HepG2 (cell line): ENCODE results near the gene ZMYM4. TPM values are rescaled to one million over a fixed set of nuclear protein-coding genes. Genes with fewer than 3 reads are reported as not detected.
A peak's percentile ranks its signal among the peaks of the same experiment; 100 is the strongest.

Experiments used
- ATAC-seq: fragments of 200-7000 bp; cut with Tn5 transposase; 3 replicates; pipeline ENCODE4 v1.9.1; 2020; ENCODE audit warnings: mild to moderate bottlenecking, moderate library complexity
- Bru-seq: library from RNA; stranded (reverse); fragments of 400-500 nt; gene quantifications from one replicate; lab custom pipeline; 2021; lab: Mats Ljungman, UMichigan
- BruChase-seq, 2 experiments: library from RNA; stranded (reverse); fragments of 400-500 nt; gene quantifications; one replicate each; lab custom pipeline; 2021; lab: Mats Ljungman, UMichigan
- BruUV-seq: library from RNA; stranded (reverse); fragments of 400-500 nt; replicated peaks from 2 replicates; lab custom pipeline; 2021; lab: Mats Ljungman, UMichigan
- CTCF ChIA-PET: fragments of 300-600 bp; formaldehyde crosslinking; extraction: SDS; loops from one replicate; lab custom pipeline; 2021; ENCODE audit warnings: low total read pairs, inconsistent platforms, low intra/inter-chr PET ratio; lab: Yijun Ruan, JAX
- POLR2A ChIA-PET: fragments of 350-600 bp; sonication (Branson Sonifier 250); formaldehyde crosslinking; loops from one replicate; lab custom pipeline; 2020; ENCODE audit warnings: antibody characterized with exemption, inconsistent platforms; lab: Yijun Ruan, JAX
- DNase-seq: peaks from one replicate; pipeline ENCODE4 v3.0.0-alpha.2; 2015; ENCODE audit warnings: low spot score
- FAIRE-seq: peaks from 3 replicates; lab custom pipeline; 2011; peaks lifted over from hg19 to GRCh38; lab: Jason Lieb, UNC
- H2AFZ ChIP-seq: one replicate; pipeline ENCODE4 v1.6.1; 2011; ENCODE audit warnings: low read length, inconsistent platforms
- H3K27ac ChIP-seq: fragments of 300-600 bp; 3 replicates; pipeline ENCODE4 v1.8.0; 2011; ENCODE audit warnings: mixed run types, mild to moderate bottlenecking, mixed read lengths, low read length, inconsistent platforms; ENCODE audit not compliant: insufficient read depth; ENCODE audit errors: extremely low read length
- H3K27me3 ChIP-seq, 2 experiments: fragments of 200-600 bp in 1 of 2; 2 replicates in 1 of 2; 3 replicates in 1 of 2; pipeline versions ENCODE4 v1.6.0 to v1.8.0; 2011; ENCODE audit warnings: low read length in 2 of 2, mild to moderate bottlenecking in 2 of 2, moderate library complexity in 2 of 2, inconsistent platforms in 1 of 2; ENCODE audit not compliant: insufficient read depth in 2 of 2, control insufficient read depth in 1 of 2
- H3K36me3 ChIP-seq, 2 experiments: fragments of 200-600 bp in 1 of 2; replicated peaks in 1 of 2; 2 replicates in 1 of 2; 3 replicates in 1 of 2; pipeline versions ENCODE4 v1.5.1 to v1.8.0; 2011; ENCODE audit warnings: low read length in 2 of 2, inconsistent platforms in 1 of 2; ENCODE audit not compliant: insufficient read depth in 2 of 2, control insufficient read depth in 1 of 2
- H3K4me1 ChIP-seq: 2 replicates; pipeline ENCODE4 v1.5.1; 2012; ENCODE audit warnings: low read length, inconsistent platforms; ENCODE audit not compliant: insufficient read depth
- H3K4me2 ChIP-seq: 2 replicates; pipeline ENCODE4 v1.6.0; 2011; ENCODE audit warnings: low read depth, low read length, inconsistent platforms
- H3K4me3 ChIP-seq, 3 experiments: fragments of 200-600 bp in 1 of 3; sonication (generic), shearing (Covaris generic) in 1 of 3; replicated peaks in 1 of 3; 2 replicates each; pipeline ENCODE4 v1.5.1; 2011 to 2016; ENCODE audit warnings: low read length in 3 of 3, inconsistent platforms in 2 of 3, low read depth in 2 of 3, mild to moderate bottlenecking in 2 of 3, control low read depth in 1 of 3, mixed read lengths in 1 of 3; ENCODE audit not compliant: insufficient read depth in 1 of 3
- H3K79me2 ChIP-seq: one replicate; pipeline ENCODE4 v1.6.1; 2011; ENCODE audit warnings: low read length, inconsistent platforms; ENCODE audit not compliant: insufficient read depth
- H3K9ac ChIP-seq: 2 replicates; pipeline ENCODE4 v1.6.0; 2011; ENCODE audit warnings: mild to moderate bottlenecking, low read depth, low read length, inconsistent platforms; ENCODE audit not compliant: insufficient read depth
- H3K9me3 ChIP-seq: 2 replicates; pipeline ENCODE4 v1.5.1; 2012; ENCODE audit warnings: mild to moderate bottlenecking, low read length
- H4K20me1 ChIP-seq: 2 replicates; pipeline ENCODE4 v1.6.0; 2011; ENCODE audit warnings: inconsistent platforms, mild to moderate bottlenecking, low read length, moderate library complexity; ENCODE audit not compliant: insufficient read depth
- ETV6 ChIP-seq: sonication (generic); formaldehyde crosslinking; conservative IDR thresholded peaks from 2 replicates; pipeline ENCODE4 v1.4.0; 2020; ENCODE audit warnings: missing genetic modification reagents
- HNF1B ChIP-seq: sonication (generic); formaldehyde crosslinking; IDR thresholded peaks from 2 replicates; pipeline ENCODE4 v1.5.1; 2020; ENCODE audit warnings: mild to moderate bottlenecking, moderate library complexity, missing genetic modification reagents
- KAT8 ChIP-seq: IDR thresholded peaks from 2 replicates; pipeline ENCODE4 v1.6.1; 2016; ENCODE audit warnings: missing genetic modification reagents, missing compliant biosample characterization
- SNAPC2 ChIP-seq: sonication (generic); formaldehyde crosslinking; IDR thresholded peaks from 2 replicates; pipeline ENCODE4 v1.8.1; 2022; ENCODE audit warnings: mild to moderate bottlenecking, missing genetic modification reagents
- ZNF17 ChIP-seq: sonication (generic); formaldehyde crosslinking; IDR thresholded peaks from 2 replicates; pipeline ENCODE4 v1.5.0; 2020; ENCODE audit warnings: mild to moderate bottlenecking, missing genetic modification reagents
- ZNF337 ChIP-seq: sonication (generic); formaldehyde crosslinking; IDR thresholded peaks from 2 replicates; pipeline ENCODE4 v1.5.1; 2020; ENCODE audit warnings: missing genetic modification reagents, low read depth, mild to moderate bottlenecking, borderline replicate concordance
- ZNF652 ChIP-seq: IDR thresholded peaks from 2 replicates; pipeline ENCODE4 v1.6.1; 2016; ENCODE audit warnings: low read depth, borderline replicate concordance
- ZNF710 ChIP-seq: sonication (generic); formaldehyde crosslinking; IDR thresholded peaks from 2 replicates; pipeline ENCODE4 v1.5.0; 2020; ENCODE audit warnings: mild to moderate bottlenecking, missing genetic modification reagents, borderline replicate concordance
- ZNF772 ChIP-seq: sonication (generic); formaldehyde crosslinking; IDR thresholded peaks from 2 replicates; pipeline ENCODE4 v1.5.0; 2020; ENCODE audit warnings: mild to moderate bottlenecking, missing genetic modification reagents
- ZNF784 ChIP-seq: sonication (generic); formaldehyde crosslinking; IDR thresholded peaks from 2 replicates; pipeline ENCODE4 v1.5.1; 2020; ENCODE audit warnings: missing genetic modification reagents, mild to moderate bottlenecking, borderline replicate concordance
- WGBS: methylation state at CpG from one replicate; pipeline ENCODE4 v1.1.6; 2017; ENCODE audit warnings: low lambda C conversion rate; 5-methylcytosine and 5-hydroxymethylcytosine counted together
- in situ Hi-C: cut with HindIII; loops from 2 replicates; pipeline ENCODE4 v1.10.0; 2017; ENCODE audit warnings: low pct_unique_long_range_greater_than_20kb; ENCODE audit not compliant: extremely low pct_ligation_motif_present
- intact Hi-C: fragments of 100-400 bp; cut with micrococcal nuclease; formaldehyde crosslinking; loops from one replicate; pipeline ENCODE4 v1.10.0; 2022; ENCODE audit not compliant: unreplicated experiment
- long read RNA-seq, 2 experiments: library from RNA in 1 of 2; library from polyadenylated mRNA in 1 of 2; stranded (forward) in 1 of 2; unstranded in 1 of 2; transcript quantifications; one replicate each; pipeline ENCODE4 v2.0.0, GENCODE V29; 2019 to 2022
- polyA minus RNA-seq, 3 experiments: library from RNA; depleted of rRNA, polyadenylated mRNA; stranded (reverse); fragments of >200 nt; gene quantifications; 2 replicates each; pipeline ENCODE4 v1.2.3, GENCODE V29; 2011; ENCODE audit warnings: low replicate concordance in 1 of 3
- polyA plus RNA-seq, 8 experiments: library from polyadenylated mRNA; depleted of rRNA in 3 of 8; stranded (reverse) in 7 of 8; unstranded in 1 of 8; fragments of >200 nt; fragmentation: Illumina TruSeq in 4 of 8; extraction: Trizol in 4 of 8; gene quantifications; 2 replicates each; pipeline versions ENCODE4 v1.2.1 to v1.2.3, GENCODE V29; 2011 to 2016; ENCODE audit warnings: low read depth in 4 of 8, missing spikeins in 1 of 8, mixed read lengths in 1 of 8; ENCODE audit not compliant: insufficient read depth in 1 of 8
- total RNA-seq, 5 experiments: library from RNA; depleted of rRNA; stranded (reverse); fragments of >200 nt; fragmentation: Illumina TruSeq; extraction: Trizol; gene quantifications; 2 replicates each; pipeline ENCODE4 v1.2.3, GENCODE V29; 2016; ENCODE audit warnings: low read depth in 1 of 5

ZMYM4 gene
- total RNA-seq (2016; rRNA removed; fragmentation: Illumina TruSeq; extraction: Trizol) (37.6 and 51.6 TPM in 2 replicates), polyA plus RNA-seq (2011; rRNA removed) (12.3 and 13.9 TPM in 2 replicates), polyA minus RNA-seq (2011; rRNA and poly(A)+ RNA removed; ENCODE audit: low replicate concordance) (19.0 and 28.5 TPM in 2 replicates), Bru-seq, nascent RNA (percentile 80 among the genes with signal in this experiment), BruChase-seq, experiment 1, labeled RNA remaining after a 6-hour chase (percentile 85 among the genes with signal in this experiment), BruChase-seq, experiment 2, labeled RNA remaining after a 2-hour chase (percentile 86 among the genes with signal in this experiment)
- total RNA-seq (2016; cell fraction: cytosol; rRNA removed; fragmentation: Illumina TruSeq; extraction: Trizol; ENCODE audit: low read depth), result 22.6 and 26.8 TPM in 2 replicates
- total RNA-seq (2016; cell fraction: insoluble cytoplasmic fraction; rRNA removed; fragmentation: Illumina TruSeq; extraction: Trizol), result 33.4 and 48.1 TPM in 2 replicates
- 30.0 and 34.8 TPM in 2 replicates for total RNA-seq (2016; cell fraction: membrane; rRNA removed; fragmentation: Illumina TruSeq; extraction: Trizol)
- 45.4 and 47.7 TPM in 2 replicates for total RNA-seq (2016; cell fraction: nucleus; rRNA removed; fragmentation: Illumina TruSeq; extraction: Trizol)
- 6.8 and 9.2 TPM in 2 replicates for polyA plus RNA-seq (2011; cell fraction: cytosol; rRNA removed)
- polyA plus RNA-seq (2011; cell fraction: nucleus; rRNA removed), result 11.1 and 11.2 TPM in 2 replicates
- 14.5 and 14.8 TPM in 2 replicates for polyA plus RNA-seq (2012)
- 1.1 and 1.5 TPM in 2 replicates for polyA plus RNA-seq (2016; cell fraction: cytosol; fragmentation: Illumina TruSeq; extraction: Trizol; ENCODE audit: low read depth)
- 32.0 and 37.5 TPM in 2 replicates for polyA plus RNA-seq (2016; cell fraction: insoluble cytoplasmic fraction; fragmentation: Illumina TruSeq; extraction: Trizol; ENCODE audit: low read depth)
- polyA plus RNA-seq (2016; cell fraction: membrane; fragmentation: Illumina TruSeq; extraction: Trizol; ENCODE audit: low read depth), result 5.4 and 7.4 TPM in 2 replicates
- polyA plus RNA-seq (2016; cell fraction: nucleus; fragmentation: Illumina TruSeq; extraction: Trizol; ENCODE audit: insufficient read depth, low read depth), result 29.1 and 31.0 TPM in 2 replicates
- polyA minus RNA-seq (2011; cell fraction: cytosol; rRNA and poly(A)+ RNA removed), result 26.1 and 31.7 TPM in 2 replicates
- polyA minus RNA-seq (2011; cell fraction: nucleus; rRNA and poly(A)+ RNA removed), result 54.6 and 57.8 TPM in 2 replicates
- long read RNA-seq, experiment 1, partial matches to known transcripts, result 2 of 8 reads
- long read RNA-seq, experiment 1, other reads (novel, unspliced or antisense), result 2 of 8 reads
- long read RNA-seq, experiment 2, full-length matches to known transcripts, result 1 of 61 reads
- long read RNA-seq, experiment 2, partial matches to known transcripts, result 35 of 61 reads
- long read RNA-seq, experiment 2, other reads (novel, unspliced or antisense), result 25 of 61 reads

GRCh38 chr1:35268282-35269200 lies at the start of gene ZMYM4:
TSS of gene ZMYM4 (plus strand) at chr1:35268709. CDS start at chr1:35269047, 338 bp downstream.
- intact Hi-C loops, result loop anchor here (2.0 kb wide), 1 partner anchor 76 kb away; the partner anchor contains the start of gene SFPQ
- Histone ChIP-seq H3K27me3 (no peaks in the 10 kb centered on the region; a peak in 1 of 5 replicates), H3K9ac (peak within 1 kb of the TSS; percentile 89), H3K27ac (peak within 1 kb of the TSS; percentile 83), H3K79me2 (peaks cover 45% of the 10 kb centered on the region), H3K4me3 (peak within 1 kb of the TSS; percentile 88 to 95 (median 93)), H4K20me1 (peaks cover 3% of the 10 kb centered on the region; the same call in 1 of the 2 replicates), H3K9me3 (no peaks in the 10 kb centered on the region), H2AFZ (peak within 1 kb of the TSS; percentile 98), H3K4me1 (peaks cover 61% of the 10 kb centered on the region), H3K36me3 (peaks cover 0 to 6% of the 10 kb centered on the region in 2 experiments; a peak in 1 of 5 replicates), H3K4me2 (peak within 1 kb of the TSS; percentile 88)
- FAIRE-seq (peak; percentile 84), DNase-seq (peak; percentile 96), ATAC-seq (peak; percentile 96)
- in situ Hi-C loops, result no loop called here
- 5% methylated on average over 18 of the region's 65 CpGs for WGBS
- BruUV-seq, result no TSS peak
- CTCF ChIA-PET, result no interaction called here
- POLR2A ChIA-PET, result interaction anchor here (0.5 to 1.7 kb wide), 5 partner anchors 9 to 238 kb away, joined by 3 to 8 read pairs (median 3); partner anchors contain the start of genes SFPQ and ZMYM1
- TF ChIP-seq SNAPC2, result no peak
- peak; percentile 13; the same call in 1 of the 2 replicates for TF ChIP-seq ZNF710 (CRISPR knock-in tag)
- TF ChIP-seq ZNF17 (CRISPR knock-in tag), result no peak
- TF ChIP-seq ZNF337, result peak; percentile 63; the same call in 1 of the 2 replicates
- peak; percentile 30; the same call in 1 of the 2 replicates for TF ChIP-seq ZNF772 (CRISPR knock-in tag)
- TF ChIP-seq KAT8, result peak; percentile 65
- TF ChIP-seq ETV6 (CRISPR knock-in tag), result no peak
- TF ChIP-seq ZNF784 (CRISPR knock-in tag), result peak; percentile 57; the same call in 1 of the 2 replicates
- peak; percentile 81 for TF ChIP-seq ZNF652
- TF ChIP-seq HNF1B (CRISPR knock-in tag), result 0 out of 2 replicates have a peak, but pooled peaks have one; percentile 22
